OCI-LY7 (cell line): ENCODE measurements around the gene LOXHD1.

Source experiments
- EZH2phosphoT487 ChIP-seq: fragments of 200-600 bp; sonication (generic); IDR thresholded peaks from 2 replicates; pipeline ENCODE4 v1.6.1; 2018; ENCODE audit warnings: low read depth, borderline replicate concordance, mild to moderate bottlenecking, mixed run types, antibody characterized with exemption, low read length, moderate library complexity, mixed read lengths
- TF ChIP-seq, protein P1 (sequence below): fragments of 200-600 bp; sonication (generic); conservative IDR thresholded peaks from 2 replicates; pipeline ENCODE4 v1.5.1; 2014; ENCODE audit warnings: mild to moderate bottlenecking, antibody characterized with exemption, low read length, moderate library complexity, mixed read lengths

DNA sequence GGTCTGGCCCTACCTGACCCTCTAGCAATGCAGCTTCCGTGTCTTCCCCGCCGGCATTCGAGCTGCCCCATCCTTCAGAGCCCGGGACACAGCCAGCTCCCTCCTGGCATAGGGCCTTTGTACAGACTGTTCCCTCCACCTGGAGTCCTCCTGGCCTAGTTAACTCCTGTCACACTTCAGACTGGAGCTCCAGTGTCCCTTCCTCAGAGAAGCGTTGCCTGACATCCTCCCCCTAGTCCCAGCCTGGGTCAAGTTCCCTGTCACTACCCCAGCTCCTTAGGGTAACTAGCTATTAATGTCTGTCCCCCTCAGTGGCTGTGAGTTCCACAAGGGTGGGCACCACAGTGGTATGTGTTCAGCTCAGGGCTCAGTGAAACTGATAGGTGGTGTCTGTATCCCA lies 45.5 kb upstream of the LOXHD1 start:
- TF ChIP-seq, protein P1, sequence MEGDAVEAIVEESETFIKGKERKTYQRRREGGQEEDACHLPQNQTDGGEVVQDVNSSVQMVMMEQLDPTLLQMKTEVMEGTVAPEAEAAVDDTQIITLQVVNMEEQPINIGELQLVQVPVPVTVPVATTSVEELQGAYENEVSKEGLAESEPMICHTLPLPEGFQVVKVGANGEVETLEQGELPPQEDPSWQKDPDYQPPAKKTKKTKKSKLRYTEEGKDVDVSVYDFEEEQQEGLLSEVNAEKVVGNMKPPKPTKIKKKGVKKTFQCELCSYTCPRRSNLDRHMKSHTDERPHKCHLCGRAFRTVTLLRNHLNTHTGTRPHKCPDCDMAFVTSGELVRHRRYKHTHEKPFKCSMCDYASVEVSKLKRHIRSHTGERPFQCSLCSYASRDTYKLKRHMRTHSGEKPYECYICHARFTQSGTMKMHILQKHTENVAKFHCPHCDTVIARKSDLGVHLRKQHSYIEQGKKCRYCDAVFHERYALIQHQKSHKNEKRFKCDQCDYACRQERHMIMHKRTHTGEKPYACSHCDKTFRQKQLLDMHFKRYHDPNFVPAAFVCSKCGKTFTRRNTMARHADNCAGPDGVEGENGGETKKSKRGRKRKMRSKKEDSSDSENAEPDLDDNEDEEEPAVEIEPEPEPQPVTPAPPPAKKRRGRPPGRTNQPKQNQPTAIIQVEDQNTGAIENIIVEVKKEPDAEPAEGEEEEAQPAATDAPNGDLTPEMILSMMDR: no peak
- no peak for TF ChIP-seq EZH2phosphoT487
